Measurements from ENCODE around the gene ZNF827. TPM values are rescaled to one million over a fixed set of nuclear protein-coding genes. Genes with fewer than 3 reads are reported as not detected.

Gene ZNF827
- total and polyA plus RNA-seq, 2 experiments from 2014 or later: 20.3 to 33.1 TPM

- no peak overlapping the region for H3K27ac Mint-ChIP-seq
- H3K36me3 ChIP-seq (ENCODE audit: insufficient read depth): 0 out of 2 replicates have a peak, but pooled peaks cover under 1% of the 10 kb centered on the region
- peaks cover 21% of the 10 kb centered on the region; the same call in 1 of the 2 replicates for H3K4me1 ChIP-seq (ENCODE audit: insufficient read depth)
- H3K4me3 ChIP-seq: no peak overlapping the region
- H3F3A ChIP-seq (replicated peaks; ENCODE audit: low read depth): no peaks in the 10 kb centered on the region
- H3K27me3 Mint-ChIP-seq (ENCODE audit: insufficient read depth, low read depth, poor library complexity): peaks cover 2% of the 10 kb centered on the region
- H3K79me2 ChIP-seq (replicated peaks; ENCODE audit: insufficient read depth): peaks cover 100% of the 10 kb centered on the region
- H4K20me1 ChIP-seq (replicated peaks; ENCODE audit: insufficient read depth): peaks cover 5% of the 10 kb centered on the region; the same call in 1 of the 2 replicates
- no peak overlapping the region for H3K27ac ChIP-seq (ENCODE audit: low read depth)
- peaks cover 23% of the 10 kb centered on the region for H3K4me1 Mint-ChIP-seq
- H2AFZ ChIP-seq: no peak overlapping the region
- peaks cover 15% of the 10 kb centered on the region for H3K9me3 Mint-ChIP-seq
- H3K36me3 Mint-ChIP-seq (ENCODE audit: low read depth): peaks cover 37% of the 10 kb centered on the region
- DNase-seq (ENCODE audit: low spot score) (no peak), ATAC-seq (no peak)
- no peaks in the 10 kb centered on the region for H3K27me3 ChIP-seq (ENCODE audit: insufficient read depth)
- no peak for TF ChIP-seq POLR2AphosphoS5 (IDR thresholded peaks at IDR 0.05; ENCODE audit: low read depth)
- TF ChIP-seq NANOG (IDR thresholded peaks at IDR 0.05; ENCODE audit: borderline replicate concordance): no peak
- TF ChIP-seq JUNB (IDR thresholded peaks at IDR 0.05; ENCODE audit: unreplicated experiment): no peak
- TF ChIP-seq ZNF331 (CRISPR knock-in tag; IDR thresholded peaks at IDR 0.05; ENCODE audit: low read depth): no peak
- no peak for TF ChIP-seq EZH2 (IDR thresholded peaks at IDR 0.05; ENCODE audit: low read depth, unreplicated experiment)
- TF ChIP-seq ETS1 (IDR thresholded peaks at IDR 0.05): no peak
- no peak for TF ChIP-seq CREB1 (CRISPR knock-in tag; IDR thresholded peaks at IDR 0.05; ENCODE audit: low read depth)
- no peak for TF ChIP-seq CTCF (conservative IDR thresholded peaks at IDR 0.05; ENCODE audit: low read depth in 2 of 2)
- TF ChIP-seq EZH2phosphoT487 (IDR thresholded peaks at IDR 0.05; ENCODE audit: unreplicated experiment): no peak
- TF ChIP-seq, protein P1, sequence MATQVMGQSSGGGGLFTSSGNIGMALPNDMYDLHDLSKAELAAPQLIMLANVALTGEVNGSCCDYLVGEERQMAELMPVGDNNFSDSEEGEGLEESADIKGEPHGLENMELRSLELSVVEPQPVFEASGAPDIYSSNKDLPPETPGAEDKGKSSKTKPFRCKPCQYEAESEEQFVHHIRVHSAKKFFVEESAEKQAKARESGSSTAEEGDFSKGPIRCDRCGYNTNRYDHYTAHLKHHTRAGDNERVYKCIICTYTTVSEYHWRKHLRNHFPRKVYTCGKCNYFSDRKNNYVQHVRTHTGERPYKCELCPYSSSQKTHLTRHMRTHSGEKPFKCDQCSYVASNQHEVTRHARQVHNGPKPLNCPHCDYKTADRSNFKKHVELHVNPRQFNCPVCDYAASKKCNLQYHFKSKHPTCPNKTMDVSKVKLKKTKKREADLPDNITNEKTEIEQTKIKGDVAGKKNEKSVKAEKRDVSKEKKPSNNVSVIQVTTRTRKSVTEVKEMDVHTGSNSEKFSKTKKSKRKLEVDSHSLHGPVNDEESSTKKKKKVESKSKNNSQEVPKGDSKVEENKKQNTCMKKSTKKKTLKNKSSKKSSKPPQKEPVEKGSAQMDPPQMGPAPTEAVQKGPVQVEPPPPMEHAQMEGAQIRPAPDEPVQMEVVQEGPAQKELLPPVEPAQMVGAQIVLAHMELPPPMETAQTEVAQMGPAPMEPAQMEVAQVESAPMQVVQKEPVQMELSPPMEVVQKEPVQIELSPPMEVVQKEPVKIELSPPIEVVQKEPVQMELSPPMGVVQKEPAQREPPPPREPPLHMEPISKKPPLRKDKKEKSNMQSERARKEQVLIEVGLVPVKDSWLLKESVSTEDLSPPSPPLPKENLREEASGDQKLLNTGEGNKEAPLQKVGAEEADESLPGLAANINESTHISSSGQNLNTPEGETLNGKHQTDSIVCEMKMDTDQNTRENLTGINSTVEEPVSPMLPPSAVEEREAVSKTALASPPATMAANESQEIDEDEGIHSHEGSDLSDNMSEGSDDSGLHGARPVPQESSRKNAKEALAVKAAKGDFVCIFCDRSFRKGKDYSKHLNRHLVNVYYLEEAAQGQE (IDR thresholded peaks at IDR 0.05; ENCODE audit: unreplicated experiment): no peak
- no peak for TF ChIP-seq ZNF462 (CRISPR knock-in tag; IDR thresholded peaks at IDR 0.05)
- H3K4me3 Mint-ChIP-seq: no peak overlapping the region
- H3K4me2 ChIP-seq: no peak overlapping the region
- peaks cover 5% of the 10 kb centered on the region; the same call in 1 of the 2 replicates for H3K9me2 ChIP-seq (ENCODE audit: insufficient read depth)
Measured at GRCh38 chr4:145921231-145921630, 17.4 kb downstream of the ZNF827 start.

Data from GM23338 (cell line).